Measurements from ENCODE around the gene IPPK.

IPPK gene

GRCh38 chr9:92686954-92687353 lies 17.0 kb upstream of the IPPK start:
- no peak for DNase-seq (ENCODE audit: low spot score)

GRCh38 chr9:92685022-92685421 lies 15.1 kb upstream of the IPPK start:
- no peak for DNase-seq (ENCODE audit: low spot score)

GRCh38 chr9:92682269-92682668 lies 12.3 kb upstream of the IPPK start:
- no peak for DNase-seq (ENCODE audit: low spot score)

- DNase-seq (ENCODE audit: low spot score), result no peak
Measured at GRCh38 chr9:92680166-92681119, 10.5 kb upstream of the IPPK start.

GRCh38 chr9:92679413-92680165 lies 9.7 kb upstream of the IPPK start:
- DNase-seq (ENCODE audit: low spot score), result no peak

- no peak for DNase-seq (ENCODE audit: low spot score)
Measured at GRCh38 chr9:92671323-92671722, 1.4 kb upstream of the IPPK start.

GRCh38 chr9:92669527-92669889 lies 423 bp downstream of the IPPK start:
- no peak for DNase-seq (ENCODE audit: low spot score)

GRCh38 chr9:92668746-92669526 lies 995 bp downstream of the IPPK start:
- DNase-seq (ENCODE audit: low spot score), result no peak

GRCh38 chr9:92666912-92667532 lies 2.9 kb downstream of the IPPK start:
- no peak for DNase-seq (ENCODE audit: low spot score)

- no peak for DNase-seq (ENCODE audit: low spot score)
Measured at GRCh38 chr9:92666236-92666635, 3.7 kb downstream of the IPPK start.

GRCh38 chr9:92665836-92666235 lies 4.1 kb downstream of the IPPK start:
- no peak for DNase-seq (ENCODE audit: low spot score)

- no peak for DNase-seq (ENCODE audit: low spot score)
Measured at GRCh38 chr9:92664394-92665152, 5.4 kb downstream of the IPPK start.

GRCh38 chr9:92663951-92664350 lies 6.0 kb downstream of the IPPK start:
- no peak for DNase-seq (ENCODE audit: low spot score)

GRCh38 chr9:92663126-92663525 lies 6.8 kb downstream of the IPPK start:
- no peak for DNase-seq (ENCODE audit: low spot score)

GRCh38 chr9:92661743-92662142 lies 8.2 kb downstream of the IPPK start:
- DNase-seq (ENCODE audit: low spot score), result no peak

GRCh38 chr9:92661127-92661526 lies 8.8 kb downstream of the IPPK start:
- DNase-seq (ENCODE audit: low spot score), result no peak

GRCh38 chr9:92660266-92660665 lies 9.7 kb downstream of the IPPK start:
- DNase-seq (ENCODE audit: low spot score), result no peak

GRCh38 chr9:92659601-92660000 lies 10.3 kb downstream of the IPPK start:
- no peak for DNase-seq (ENCODE audit: low spot score)

GRCh38 chr9:92658611-92659010 lies 11.3 kb downstream of the IPPK start:
- no peak for DNase-seq (ENCODE audit: low spot score)

- DNase-seq (ENCODE audit: low spot score), result no peak
Measured at GRCh38 chr9:92658176-92658575, 11.8 kb downstream of the IPPK start.

Measured in SK-N-DZ (cell line).